KG1 (cell line): ENCODE results near the gene OPCML.

Source experiments
- DNase-seq: peaks from one replicate; lab custom pipeline; 2025; lab: John Stamatoyannopoulos, UW

OPCML gene

GRCh38 chr11:133541021-133541719, 8.9 kb upstream of the OPCML start:
- no peak for DNase-seq

- no peak for DNase-seq
Observed at GRCh38 chr11:133536198-133536597, 3.9 kb upstream of the OPCML start.

GRCh38 chr11:133533205-133533604, 904 bp upstream of the OPCML start:
- DNase-seq: no peak

- no peak for DNase-seq
Observed at GRCh38 chr11:133531458-133531857, 843 bp downstream of the OPCML start.

- no peak for DNase-seq
Observed at GRCh38 chr11:133530501-133530835, 1.8 kb downstream of the OPCML start.

- no peak for DNase-seq
Observed at GRCh38 chr11:133529807-133530500, 2.3 kb downstream of the OPCML start.

- DNase-seq: no peak
Observed at GRCh38 chr11:133526790-133527189, 5.5 kb downstream of the OPCML start.

GRCh38 chr11:133525976-133526375, 6.3 kb downstream of the OPCML start:
- no peak for DNase-seq

GRCh38 chr11:133524488-133524887, 7.8 kb downstream of the OPCML start:
- DNase-seq: no peak

GRCh38 chr11:133522344-133522743, 10.0 kb downstream of the OPCML start:
- DNase-seq: no peak

GRCh38 chr11:133521502-133521901, 10.8 kb downstream of the OPCML start:
- DNase-seq: no peak

GRCh38 chr11:133520707-133521106, 11.6 kb downstream of the OPCML start:
- DNase-seq: no peak

- no peak for DNase-seq
Observed at GRCh38 chr11:133519560-133519959, 12.7 kb downstream of the OPCML start.

GRCh38 chr11:133518702-133519264, 13.5 kb downstream of the OPCML start:
- DNase-seq: no peak

GRCh38 chr11:133516845-133517244, 15.5 kb downstream of the OPCML start:
- no peak for DNase-seq

GRCh38 chr11:133515107-133515506, 17.2 kb downstream of the OPCML start:
- DNase-seq: no peak

GRCh38 chr11:133509924-133510697, 22.2 kb downstream of the OPCML start:
- DNase-seq: no peak

GRCh38 chr11:133508468-133508867, 23.8 kb downstream of the OPCML start:
- DNase-seq: no peak

- DNase-seq: no peak
Observed at GRCh38 chr11:133507185-133507584, 25.1 kb downstream of the OPCML start.

GRCh38 chr11:133506551-133507094, 25.7 kb downstream of the OPCML start:
- DNase-seq: no peak

GRCh38 chr11:133506023-133506422, 26.3 kb downstream of the OPCML start:
- DNase-seq: no peak

GRCh38 chr11:133504906-133505305, 27.4 kb downstream of the OPCML start:
- no peak for DNase-seq
